T-helper 17 cell (primary cell): ENCODE results near the gene INSR. TPM values are rescaled to one million over a fixed set of nuclear protein-coding genes. Genes with fewer than 3 reads are reported as not detected.

Experiments
- ATAC-seq: fragments of 150-1000 bp; cut with Tn5 transposase; 2 replicates; pipeline ENCODE4 v1.10.0; 2021; ENCODE audit warnings: mild to moderate bottlenecking, moderate library complexity
- DNase-seq, 3 donors: peaks; one replicate each; pipeline versions ENCODE4 v3.0.0 to v3.0.0-alpha.2; 2020 to 2021
- H3K9me3 ChIP-seq: one replicate; pipeline ENCODE4 v1.7.0; 2013; ENCODE audit warnings: low read length, mild to moderate bottlenecking; ENCODE audit not compliant: control insufficient read depth, poor library complexity, severe bottlenecking
- H3K27ac Mint-ChIP-seq: one replicate; pipeline ENCODE4 v1.8.0; 2022; ENCODE audit warnings: mild to moderate bottlenecking, moderate library complexity, mixed read lengths
- H3K27me3 Mint-ChIP-seq: one replicate; pipeline ENCODE4 v1.8.0; 2022; ENCODE audit warnings: mixed read lengths
- H3K36me3 Mint-ChIP-seq: one replicate; pipeline ENCODE4 v1.8.0; 2022; ENCODE audit warnings: low read depth, mixed read lengths
- H3K4me1 Mint-ChIP-seq: one replicate; pipeline ENCODE4 v1.8.0; 2022; ENCODE audit warnings: mild to moderate bottlenecking, mixed read lengths
- H3K4me3 Mint-ChIP-seq: one replicate; pipeline ENCODE4 v1.8.0; 2022; ENCODE audit warnings: mild to moderate bottlenecking, moderate library complexity, mixed read lengths
- total RNA-seq, 4 donors: library from RNA in 2 of 4; stranded (reverse) in 2 of 4; gene quantifications; one replicate each; pipeline ENCODE4 v1.2.3 and lab custom pipeline; 2022 to 2026

The INSR gene
- total RNA-seq, 2 donors from 2014 or later = 0.76 to 3.5 TPM

DNA sequence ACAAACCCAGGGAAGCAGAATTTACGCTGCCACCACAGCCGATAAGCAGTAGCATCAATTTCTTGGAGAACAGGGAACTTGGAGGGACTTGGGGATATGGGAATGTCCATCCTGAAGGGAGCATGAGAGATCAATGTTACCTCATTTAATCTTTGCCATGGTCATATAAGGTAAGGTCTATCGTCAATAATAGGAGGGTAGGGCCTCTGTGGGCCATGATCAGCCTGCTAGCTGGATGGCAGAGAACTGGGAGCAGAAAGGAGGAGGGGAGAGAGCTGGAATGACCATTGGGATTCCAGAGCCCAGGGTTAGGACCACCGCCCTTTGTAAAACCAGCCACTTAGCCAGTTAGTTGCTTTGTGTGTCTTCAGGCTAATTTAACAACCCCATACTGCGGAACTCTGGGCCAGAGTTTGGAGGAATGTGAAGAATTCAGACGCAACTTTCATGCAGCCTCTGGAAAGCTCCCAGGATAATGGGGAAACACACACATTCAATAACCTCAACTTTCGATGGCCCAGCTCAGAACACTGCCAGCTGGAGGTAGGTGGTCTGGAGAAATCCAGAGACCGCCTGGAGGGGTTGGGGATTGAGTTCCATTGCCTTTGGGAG, 184.4 kb downstream of the INSR start:
- Mint-ChIP-seq H3K4me3 (no peak overlapping the region), H3K27ac (no peak overlapping the region), H3K27me3 (peaks cover 14% of the 10 kb centered on the region), H3K4me1 (no peaks in the 10 kb centered on the region), H3K36me3 (no peaks in the 10 kb centered on the region)
- no peak for ATAC-seq
- H3K9me3 ChIP-seq = no peaks in the 10 kb centered on the region
- DNase-seq = no peak

DNA sequence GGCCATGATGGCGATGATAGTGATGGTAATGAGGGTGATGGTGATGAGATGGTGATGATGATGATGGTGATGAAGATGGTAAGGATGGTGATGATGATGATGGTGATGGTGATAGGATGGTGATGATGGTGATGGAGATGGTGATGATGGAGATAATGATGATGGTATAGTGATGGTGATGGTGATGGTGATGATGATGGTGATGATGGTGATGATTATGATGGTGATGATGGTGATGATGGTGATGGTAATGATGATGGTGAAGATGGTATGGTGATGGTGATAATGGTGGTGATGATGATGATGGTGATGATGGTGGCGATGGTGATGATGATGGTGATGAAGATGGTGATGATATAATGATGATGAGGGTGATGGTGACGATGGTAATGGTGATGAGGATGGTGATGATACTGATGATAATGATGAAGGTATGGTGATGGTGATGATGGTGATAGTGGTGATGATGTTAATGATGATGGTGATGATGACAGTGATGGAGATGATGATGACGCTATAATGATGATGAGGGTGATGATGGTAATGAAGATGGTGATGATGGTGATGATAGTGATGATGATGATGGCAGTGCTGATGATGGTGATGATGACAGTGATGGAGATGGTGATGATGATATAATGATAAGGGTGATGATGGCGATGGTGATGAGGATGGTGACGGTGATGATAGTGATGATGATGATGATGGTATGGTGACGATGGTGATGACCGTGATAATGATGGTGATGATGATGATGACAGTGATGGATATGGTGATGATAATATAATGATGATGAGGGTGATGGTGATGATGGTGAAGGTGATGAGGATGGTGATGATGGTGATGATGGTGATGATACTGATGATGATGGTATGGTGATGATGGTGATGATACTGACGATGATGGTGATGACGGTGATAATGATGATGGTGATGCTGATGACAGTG, 187.2 kb downstream of the INSR start:
- Mint-ChIP-seq H3K36me3 (no peaks in the 10 kb centered on the region), H3K4me1 (peaks cover 2% of the 10 kb centered on the region)
- no peak for DNase-seq

DNA sequence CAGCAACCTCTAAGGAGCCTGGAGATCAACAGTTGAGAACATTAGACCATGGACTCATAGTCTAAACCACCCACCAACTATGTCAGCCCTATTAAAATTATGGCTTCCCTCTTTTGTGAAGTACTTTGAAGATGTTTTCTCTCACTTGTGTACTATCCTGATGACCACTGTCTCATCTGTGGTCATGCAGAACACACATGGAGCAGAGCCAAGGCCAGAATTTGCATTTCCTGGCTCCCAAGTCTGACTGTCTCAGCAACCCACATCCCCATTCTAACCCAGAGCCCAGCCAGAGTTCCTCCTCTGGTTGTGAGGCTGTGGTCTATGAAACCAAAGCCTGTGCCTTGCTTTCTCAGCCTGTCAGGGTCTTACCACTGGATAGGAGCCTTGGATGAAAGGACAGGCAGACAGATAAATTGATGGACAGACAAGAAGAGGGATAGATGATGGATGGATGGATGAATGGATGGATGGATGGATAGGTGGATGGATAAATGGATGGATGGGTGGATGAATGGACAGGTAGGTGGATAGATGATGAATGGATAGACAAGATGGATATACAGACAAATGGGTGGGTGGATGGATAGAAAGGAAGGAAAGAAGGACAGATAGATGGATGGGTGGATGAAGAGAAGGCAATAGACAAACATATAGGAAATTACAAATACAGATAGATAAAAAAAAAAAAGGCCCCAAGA, 189.3 kb downstream of the INSR start:
- H3K27ac Mint-ChIP-seq = no peak overlapping the region
- H3K27me3 Mint-ChIP-seq = no peaks in the 10 kb centered on the region
- DNase-seq (no peak), ATAC-seq (no peak)
- H3K4me3 Mint-ChIP-seq = no peak overlapping the region
- no peaks in the 10 kb centered on the region for H3K9me3 ChIP-seq
- H3K4me1 Mint-ChIP-seq = peaks cover 7% of the 10 kb centered on the region
- no peaks in the 10 kb centered on the region for H3K36me3 Mint-ChIP-seq

More for the DNA sequence above, 187.2 kb downstream of the INSR start:
- H3K4me3 Mint-ChIP-seq = no peak overlapping the region
- no peaks in the 10 kb centered on the region for H3K27me3 Mint-ChIP-seq
- H3K9me3 ChIP-seq = no peaks in the 10 kb centered on the region
- no peak for ATAC-seq
- no peak overlapping the region for H3K27ac Mint-ChIP-seq

DNA sequence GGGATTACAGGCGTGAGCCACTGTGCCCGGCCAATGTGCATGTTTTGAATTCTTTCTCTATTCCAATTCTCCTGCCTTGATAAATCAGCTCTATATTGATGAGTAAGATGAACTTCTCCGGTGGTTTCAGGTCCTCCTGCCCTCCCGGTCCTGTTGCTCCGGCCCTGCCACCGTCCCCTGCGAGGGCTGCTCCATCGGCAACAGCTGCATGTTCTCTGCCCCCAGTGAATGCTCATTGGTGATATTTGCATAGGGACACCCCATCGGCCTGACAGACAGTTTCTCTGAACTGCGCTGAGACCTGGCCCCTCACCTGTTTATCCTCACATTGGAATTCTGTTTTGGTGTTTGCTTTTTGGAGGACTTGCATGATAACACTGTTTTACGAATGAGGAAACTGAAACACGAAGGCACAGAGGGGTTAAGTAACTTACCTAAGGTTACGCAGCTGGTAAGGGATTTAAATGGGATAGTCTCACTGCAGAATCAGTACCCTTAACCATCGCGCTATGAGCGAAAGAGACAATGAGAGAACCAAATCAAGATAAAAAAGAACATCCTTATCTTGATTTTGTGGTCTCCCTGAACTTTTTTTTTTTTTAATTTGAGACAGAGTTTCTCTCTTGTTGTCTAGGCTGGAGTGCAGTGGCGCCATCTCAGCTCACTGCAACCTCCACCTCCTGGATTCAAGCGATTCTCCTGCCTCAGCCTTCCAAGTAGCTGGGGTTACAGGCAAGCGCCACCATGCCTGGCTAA, 192.5 kb downstream of the INSR start:
- ATAC-seq (peak; percentile 9), DNase-seq (no peak)
- H3K9me3 ChIP-seq = no peaks in the 10 kb centered on the region
- Mint-ChIP-seq H3K36me3 (no peaks in the 10 kb centered on the region), H3K27ac (peak overlapping the region; percentile 0), H3K27me3 (no peaks in the 10 kb centered on the region), H3K4me3 (peak overlapping the region; percentile 21), H3K4me1 (peaks cover 8% of the 10 kb centered on the region)

DNA sequence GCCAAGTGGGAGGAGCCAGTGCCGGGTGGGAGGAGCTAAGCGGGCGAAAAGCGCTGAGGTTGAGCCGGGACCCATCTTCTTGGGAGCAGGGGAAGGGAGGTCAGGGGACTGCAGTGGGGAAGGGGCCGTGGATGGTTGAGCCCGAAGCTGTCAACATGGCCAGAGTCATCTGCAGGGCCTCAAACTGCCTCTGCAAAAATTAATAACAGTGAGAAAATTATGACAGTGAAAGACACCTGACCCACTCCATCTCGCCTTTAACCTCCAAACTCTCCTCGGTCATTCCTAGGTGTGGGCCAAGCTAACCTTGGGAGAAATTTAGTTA, 194.7 kb downstream of the INSR start:
- Mint-ChIP-seq H3K27me3 (no peaks in the 10 kb centered on the region), H3K36me3 (no peaks in the 10 kb centered on the region), H3K4me1 (peaks cover 8% of the 10 kb centered on the region), H3K27ac (peak overlapping the region; percentile 91), H3K4me3 (peak overlapping the region; percentile 95)
- peak in 1 of 3 donors; percentile 36 for DNase-seq
- H3K9me3 ChIP-seq = peaks cover 4% of the 10 kb centered on the region
- ATAC-seq = no peak

DNA sequence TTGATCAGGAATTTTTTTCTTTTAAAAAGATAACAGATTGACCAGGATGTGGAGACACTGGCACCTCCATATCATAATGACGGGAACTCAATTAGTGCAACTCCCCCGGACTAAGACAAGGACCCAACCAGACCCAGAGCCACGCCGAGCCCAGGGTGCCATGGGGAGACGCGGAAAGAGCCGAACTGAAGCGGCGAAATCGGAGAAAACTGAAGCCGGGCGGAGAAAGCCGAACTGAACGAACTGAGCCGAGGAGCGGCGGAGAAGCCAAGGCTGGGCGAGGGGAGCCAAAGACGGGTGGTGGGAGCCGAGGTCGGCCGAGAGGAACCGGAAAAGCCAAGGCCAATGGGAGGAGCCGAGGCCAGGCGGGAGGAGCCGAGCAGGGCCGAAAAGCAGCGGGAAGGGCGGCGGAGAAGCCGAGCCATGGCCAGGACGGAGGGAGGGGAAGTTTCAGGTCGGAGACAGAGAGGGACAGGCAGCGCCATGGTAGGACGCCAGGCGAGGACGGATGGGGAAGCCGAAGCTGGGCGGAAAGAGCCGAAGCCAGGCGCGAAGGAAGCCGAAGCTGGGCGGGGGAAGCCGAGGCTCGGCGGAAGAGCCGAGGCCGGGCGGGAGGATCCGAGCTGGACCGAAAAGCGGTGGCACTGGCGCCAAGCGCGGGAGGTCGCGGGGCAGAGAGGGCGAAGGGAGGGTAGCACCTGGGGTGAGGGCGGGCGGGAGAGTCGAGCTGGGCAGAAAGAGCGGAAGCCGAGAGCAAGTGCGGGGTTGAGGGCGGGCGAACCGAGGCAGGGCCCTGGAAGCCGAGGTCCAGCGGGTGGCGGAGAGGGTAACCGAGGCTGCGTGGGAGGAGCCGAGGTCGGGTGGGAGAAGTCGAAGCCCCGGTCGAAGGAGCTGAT, 195.3 kb downstream of the INSR start:
- peak; percentile 68 to 87 (median 73) for DNase-seq
- Mint-ChIP-seq H3K36me3 (no peaks in the 10 kb centered on the region), H3K27me3 (no peaks in the 10 kb centered on the region), H3K4me3 (peak overlapping the region; percentile 95), H3K27ac (peak overlapping the region; percentile 91), H3K4me1 (peaks cover 8% of the 10 kb centered on the region)
- peaks cover 4% of the 10 kb centered on the region for H3K9me3 ChIP-seq
- peak; percentile 94 for ATAC-seq

DNA sequence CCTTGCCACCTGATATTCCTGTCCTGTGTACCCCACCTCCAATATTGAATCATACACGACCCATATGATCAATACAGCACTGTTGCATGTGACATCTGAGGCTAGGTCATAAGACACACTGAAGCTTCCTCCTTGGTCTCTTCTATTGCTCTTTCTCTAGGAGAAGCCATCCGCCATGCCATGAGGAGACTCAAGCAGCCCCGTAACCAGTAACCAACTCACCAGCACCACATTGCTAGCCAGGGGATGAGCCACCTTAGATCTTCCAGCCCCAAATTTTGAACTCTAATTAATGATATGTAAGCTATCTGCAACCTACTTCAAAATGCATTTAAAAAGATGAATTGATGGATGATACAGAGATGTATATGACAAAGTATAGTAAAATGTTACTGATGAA, 196.1 kb downstream of the INSR start:
- Mint-ChIP-seq H3K4me1 (peaks cover 8% of the 10 kb centered on the region), H3K27ac (peak overlapping the region; percentile 91), H3K27me3 (no peaks in the 10 kb centered on the region), H3K36me3 (no peaks in the 10 kb centered on the region), H3K4me3 (peak overlapping the region; percentile 95)
- H3K9me3 ChIP-seq = peaks cover 4% of the 10 kb centered on the region
- no peak for ATAC-seq
- no peak for DNase-seq

DNA sequence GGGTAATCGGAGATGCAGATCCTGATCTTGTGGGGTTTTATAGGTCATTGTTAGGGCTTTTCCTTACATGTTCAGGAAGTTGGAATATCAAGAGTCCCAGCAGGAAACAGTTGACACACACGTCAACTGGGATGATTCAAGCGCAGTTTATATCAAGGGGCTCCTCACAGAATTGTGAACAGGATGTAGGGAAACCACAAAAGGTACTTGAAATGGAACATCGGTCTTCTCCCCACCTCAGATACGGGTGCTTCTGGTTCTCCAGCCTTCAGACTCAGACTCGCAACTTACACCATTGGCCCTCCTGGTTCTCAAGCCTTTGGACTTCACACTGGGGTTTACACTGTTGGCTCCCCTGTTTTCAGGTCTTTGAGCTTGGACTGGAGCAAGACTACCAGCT, 205.2 kb downstream of the INSR start:
- Mint-ChIP-seq H3K27ac (no peak overlapping the region), H3K36me3 (peaks cover 3% of the 10 kb centered on the region), H3K4me3 (no peak overlapping the region), H3K4me1 (no peaks in the 10 kb centered on the region), H3K27me3 (no peaks in the 10 kb centered on the region)
- no peak for DNase-seq
- H3K9me3 ChIP-seq = peaks cover 28% of the 10 kb centered on the region
- ATAC-seq = no peak

DNA sequence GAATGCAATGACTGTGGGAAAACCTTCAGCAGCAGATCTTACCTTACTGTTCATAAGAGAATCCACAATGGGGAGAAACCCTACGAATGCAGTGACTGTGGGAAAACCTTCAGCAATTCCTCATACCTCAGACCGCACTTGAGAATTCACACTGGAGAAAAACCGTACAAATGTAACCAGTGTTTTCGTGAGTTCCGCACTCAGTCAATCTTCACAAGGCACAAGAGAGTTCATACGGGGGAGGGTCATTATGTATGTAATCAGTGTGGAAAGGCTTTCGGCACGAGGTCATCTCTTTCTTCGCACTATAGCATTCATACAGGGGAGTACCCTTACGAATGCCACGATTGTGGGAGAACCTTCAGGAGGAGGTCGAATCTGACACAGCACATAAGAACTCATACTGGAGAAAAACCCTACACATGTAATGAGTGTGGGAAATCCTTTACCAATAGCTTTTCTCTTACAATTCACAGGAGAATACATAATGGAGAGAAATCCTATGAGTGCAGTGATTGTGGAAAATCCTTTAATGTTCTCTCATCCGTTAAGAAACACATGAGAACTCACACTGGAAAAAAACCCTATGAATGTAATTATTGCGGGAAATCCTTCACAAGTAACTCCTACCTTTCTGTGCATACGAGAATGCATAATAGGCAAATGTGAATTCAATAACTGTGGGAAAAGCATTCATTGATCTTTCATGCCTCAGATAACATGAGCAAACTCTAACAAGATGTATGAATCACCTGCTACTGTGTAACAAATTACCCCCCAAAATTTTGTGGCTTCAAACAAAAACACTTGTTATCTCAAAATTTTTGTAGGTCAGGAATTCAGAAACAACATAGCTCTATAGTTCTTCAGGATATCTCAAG, 210.9 kb downstream of the INSR start:
- H3K4me3 Mint-ChIP-seq = peak overlapping the region; percentile 7
- H3K36me3 Mint-ChIP-seq = peaks cover 11% of the 10 kb centered on the region

DNA sequence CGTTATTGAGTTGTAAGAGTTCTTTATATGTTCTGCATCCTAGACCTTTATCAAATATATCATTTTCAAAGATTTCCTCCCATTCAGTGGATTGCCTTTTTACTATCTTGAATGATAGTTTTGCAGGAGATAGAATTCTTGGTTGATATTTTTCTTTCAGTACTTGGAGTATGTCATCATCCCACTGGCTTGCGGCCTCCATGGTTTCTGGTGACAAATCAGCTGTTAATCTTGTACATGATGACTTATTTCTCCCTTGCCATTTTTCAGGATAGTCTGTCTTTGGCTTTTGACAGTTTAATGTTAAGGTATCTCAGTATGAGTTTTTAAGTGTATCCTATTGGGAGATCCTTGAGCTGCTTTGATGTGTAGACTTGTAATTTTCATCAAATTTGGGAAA, 216.2 kb downstream of the INSR start:
- DNase-seq = no peak
- peaks cover 3% of the 10 kb centered on the region for H3K4me1 Mint-ChIP-seq
- no peak overlapping the region for H3K27ac Mint-ChIP-seq
- H3K27me3 Mint-ChIP-seq = no peaks in the 10 kb centered on the region
- no peak for ATAC-seq
- H3K9me3 ChIP-seq = peaks cover 59% of the 10 kb centered on the region
- H3K4me3 Mint-ChIP-seq = no peak overlapping the region
- peaks cover 25% of the 10 kb centered on the region for H3K36me3 Mint-ChIP-seq

More for the DNA sequence above, 210.9 kb downstream of the INSR start:
- DNase-seq (no peak), ATAC-seq (no peak)
- Mint-ChIP-seq H3K27ac (no peak overlapping the region), H3K27me3 (no peaks in the 10 kb centered on the region), H3K4me1 (no peaks in the 10 kb centered on the region)
- H3K9me3 ChIP-seq = peaks cover 73% of the 10 kb centered on the region

DNA sequence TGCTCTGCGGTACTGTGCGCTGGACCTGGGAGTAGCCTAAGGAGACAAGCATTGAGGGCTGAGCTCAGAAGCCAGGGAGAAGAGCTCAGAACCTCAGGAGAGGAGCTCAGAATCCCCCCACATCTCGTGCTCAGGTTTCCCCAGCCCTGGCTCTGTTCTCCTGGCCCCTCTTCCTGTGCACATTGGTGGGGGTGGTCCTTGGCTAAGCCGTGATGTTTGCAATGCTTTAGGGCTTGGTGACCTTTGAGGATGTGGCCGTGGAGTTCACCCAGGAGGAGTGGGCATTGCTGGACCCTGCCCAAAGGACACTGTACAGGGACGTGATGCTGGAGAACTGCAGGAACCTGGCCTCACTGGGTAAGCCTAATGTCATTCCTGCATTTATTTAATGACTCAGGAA, 218.1 kb downstream of the INSR start:
- no peak overlapping the region for H3K4me3 Mint-ChIP-seq
- DNase-seq (no peak), ATAC-seq (no peak)
- peaks cover 9% of the 10 kb centered on the region for H3K4me1 Mint-ChIP-seq
- peaks cover 29% of the 10 kb centered on the region for H3K36me3 Mint-ChIP-seq
- no peak overlapping the region for H3K27ac Mint-ChIP-seq
- H3K9me3 ChIP-seq = peaks cover 41% of the 10 kb centered on the region
- H3K27me3 Mint-ChIP-seq = no peaks in the 10 kb centered on the region
